Measurements from ENCODE around the gene IL1B.

Gene IL1B

GRCh38 chr2:112798979-112799975, 37.3 kb downstream of the IL1B start:
- H3K36me3 Mint-ChIP-seq (ENCODE audit: low read depth), result no peaks in the 10 kb centered on the region
- H3K9me3 Mint-ChIP-seq, result peaks cover 17% of the 10 kb centered on the region
- H3K4me3 Mint-ChIP-seq, result no peak overlapping the region
- TF ChIP-seq CTCF (IDR thresholded peaks at IDR 0.05; ENCODE audit: unreplicated experiment in 3 of 3), result no peak
- no peak overlapping the region for H3K27ac Mint-ChIP-seq
- peaks cover 4% of the 10 kb centered on the region for H3K27me3 Mint-ChIP-seq (ENCODE audit: low read depth)
- no peaks in the 10 kb centered on the region for H3K4me1 Mint-ChIP-seq

- no peak overlapping the region for H3K27ac Mint-ChIP-seq
- no peak overlapping the region for H3K4me3 Mint-ChIP-seq
- TF ChIP-seq CTCF (IDR thresholded peaks at IDR 0.05; ENCODE audit: unreplicated experiment in 3 of 3), result no peak
- H3K9me3 Mint-ChIP-seq, result peaks cover 17% of the 10 kb centered on the region
- no peaks in the 10 kb centered on the region for H3K4me1 Mint-ChIP-seq
- no peaks in the 10 kb centered on the region for H3K36me3 Mint-ChIP-seq (ENCODE audit: low read depth)
- no peaks in the 10 kb centered on the region for H3K27me3 Mint-ChIP-seq (ENCODE audit: low read depth)
Observed at GRCh38 chr2:112796486-112796885, 40.1 kb downstream of the IL1B start.

GRCh38 chr2:112795774-112796173, 40.8 kb downstream of the IL1B start:
- no peaks in the 10 kb centered on the region for H3K27me3 Mint-ChIP-seq (ENCODE audit: low read depth)
- peaks cover 17% of the 10 kb centered on the region for H3K9me3 Mint-ChIP-seq
- no peak for TF ChIP-seq CTCF (IDR thresholded peaks at IDR 0.05; ENCODE audit: unreplicated experiment in 3 of 3)
- no peak overlapping the region for H3K27ac Mint-ChIP-seq
- H3K4me1 Mint-ChIP-seq, result no peaks in the 10 kb centered on the region
- no peak overlapping the region for H3K4me3 Mint-ChIP-seq
- no peaks in the 10 kb centered on the region for H3K36me3 Mint-ChIP-seq (ENCODE audit: low read depth)

- Mint-ChIP-seq H3K9me3 (peaks cover 15% of the 10 kb centered on the region), H3K36me3 (ENCODE audit: low read depth) (no peaks in the 10 kb centered on the region), H3K4me1 (no peaks in the 10 kb centered on the region), H3K27ac (no peak overlapping the region), H3K4me3 (no peak overlapping the region), H3K27me3 (ENCODE audit: low read depth) (no peaks in the 10 kb centered on the region)
- TF ChIP-seq CTCF (IDR thresholded peaks at IDR 0.05; ENCODE audit: unreplicated experiment in 3 of 3), result no peak
Observed at GRCh38 chr2:112794841-112795240, 41.7 kb downstream of the IL1B start.

- TF ChIP-seq CTCF (IDR thresholded peaks at IDR 0.05; ENCODE audit: unreplicated experiment in 3 of 3), result no peak
- H3K27ac Mint-ChIP-seq, result no peak overlapping the region
- no peaks in the 10 kb centered on the region for H3K4me1 Mint-ChIP-seq
- H3K36me3 Mint-ChIP-seq (ENCODE audit: low read depth), result no peaks in the 10 kb centered on the region
- H3K27me3 Mint-ChIP-seq (ENCODE audit: low read depth), result no peaks in the 10 kb centered on the region
- no peak overlapping the region for H3K4me3 Mint-ChIP-seq
- peaks cover 12% of the 10 kb centered on the region for H3K9me3 Mint-ChIP-seq
Observed at GRCh38 chr2:112794131-112794733, 42.3 kb downstream of the IL1B start.
